22Rv1 (cell line): ENCODE results near the gene CGB2.

Experiments
- CTCF ChIP-seq: fragments of 450-650 bp; IDR thresholded peaks from 2 replicates; pipeline ENCODE4 v1.5.1; 2017; ENCODE audit warnings: mild to moderate bottlenecking
- ZFX ChIP-seq: fragments of 450-650 bp; IDR thresholded peaks from 2 replicates; pipeline ENCODE4 v1.6.1; 2017; ENCODE audit warnings: antibody characterized with exemption, borderline replicate concordance

- no peak for TF ChIP-seq CTCF
- TF ChIP-seq ZFX, result no peak
Measured at GRCh38 chr19:49071860-49072547, 40.3 kb downstream of the CGB2 start.
